Measurements from ENCODE around the gene EN2. TPM values are rescaled to one million over a fixed set of nuclear protein-coding genes. Genes with fewer than 3 reads are reported as not detected.

Gene EN2
- total RNA-seq, 1 experiment from 2014 or later = 0.07 TPM

- H3K27me3 Mint-ChIP-seq (ENCODE audit: low read depth) = peaks cover 100% of the 10 kb centered on the region
- H3K4me1 Mint-ChIP-seq = peaks cover 24 to 27% of the 10 kb centered on the region in 2 experiments
- WGBS (ENCODE audit: extremely low coverage, insufficient read length, low lambda C conversion rate) = no CpG with 5 or more reads among the region's 9 CpGs
Measured at GRCh38 chr7:155488483-155489127, 30.7 kb downstream of the EN2 start.

More at GRCh38 chr7:155488483-155489127, 30.7 kb downstream of the EN2 start:
- Histone ChIP-seq H2BK20ac (ENCODE audit: low read depth, low read length, poor library complexity, severe bottlenecking) (no peak overlapping the region), H3K23ac (ENCODE audit: insufficient read length, low read depth, low read length) (no peak overlapping the region), H3K27ac (ENCODE audit: insufficient read length, low read depth, low read length) (no peak overlapping the region), H4K5ac (ENCODE audit: insufficient read length, low read depth, low read length) (no peak overlapping the region), H2BK5ac (ENCODE audit: insufficient read length, low read length) (no peak overlapping the region), H3K9ac (ENCODE audit: extremely low read depth, insufficient read length, low read length) (no peak overlapping the region), H3K4me1 (ENCODE audit: insufficient read depth, low read length) (no peaks in the 10 kb centered on the region), H3T11ph (ENCODE audit: low read length) (no peak overlapping the region), H3K23me2 (ENCODE audit: insufficient read length, low read depth, low read length, poor library complexity, severe bottlenecking) (peaks cover 6% of the 10 kb centered on the region), H3K79me2 (ENCODE audit: insufficient read depth, low read length) (no peaks in the 10 kb centered on the region), H4K20me1 (ENCODE audit: control insufficient read depth, insufficient read depth, insufficient read length) (no peaks in the 10 kb centered on the region), H2AFZ (ENCODE audit: low read length) (no peak overlapping the region), H4K91ac (ENCODE audit: insufficient read length, low read depth, low read length) (no peak overlapping the region), H3K79me1 (ENCODE audit: insufficient read depth, low read depth, low read length, poor library complexity, severe bottlenecking) (no peaks in the 10 kb centered on the region), H4K8ac (replicated peaks; ENCODE audit: insufficient read length, low read depth, low read length) (no peak overlapping the region), H3K56ac (ENCODE audit: insufficient read length, low read depth, low read length) (no peak overlapping the region), H3K4ac (ENCODE audit: low read depth, low read length) (no peak overlapping the region), H3K14ac (ENCODE audit: insufficient read depth, low read length) (no peak overlapping the region), H2BK15ac (ENCODE audit: low read depth, low read length) (no peak overlapping the region), H3K4me2 (ENCODE audit: insufficient read depth, insufficient read length, low read length) (no peak overlapping the region), H3K9me3 (ENCODE audit: control insufficient read depth, low read depth, low read length) (no peaks in the 10 kb centered on the region), H3K27me3 (ENCODE audit: insufficient read depth, low read length) (peaks cover 4% of the 10 kb centered on the region; the same call in 1 of the 2 replicates), H3K18ac (ENCODE audit: insufficient read length, low read depth, low read length) (no peak overlapping the region), H2BK12ac (ENCODE audit: insufficient read length, low read depth, low read length) (no peak overlapping the region), H2AK5ac (ENCODE audit: insufficient read length, low read length) (no peak overlapping the region), H2BK120ac (ENCODE audit: low read depth, low read length, poor library complexity, severe bottlenecking) (no peak overlapping the region)
- H3K27ac Mint-ChIP-seq = no peak overlapping the region; a peak in 1 of 7 replicates
- no peaks in the 10 kb centered on the region; a peak in 1 of 7 replicates for H3K36me3 Mint-ChIP-seq (ENCODE audit: insufficient read depth in 1 of 3, low read depth in 3 of 3)
- TF ChIP-seq CTCF (conservative IDR thresholded peaks at IDR 0.05) = no peak
- no peak for DNase-seq
- H3K4me3 Mint-ChIP-seq = no peak overlapping the region; a peak in 1 of 5 replicates
- H3K9me3 Mint-ChIP-seq = peaks cover 0 to 2% of the 10 kb centered on the region in 2 experiments; a peak in 3 of 5 replicates
